GM21447 (cell line): ENCODE results near the gene USO1.
"Not testable (repeated sequence)": the region's sequence is repeated elsewhere in the genome, so short reads cannot be mapped to it uniquely, and the experiment has no call there.

Experiments used
- ATAC-seq: cut with Tn5 transposase; IDR thresholded peaks from one replicate; pipeline ENCODE4 v1.9.1; 2021; ENCODE audit not compliant: unreplicated experiment

USO1 gene

GRCh38 chr4:75710246-75710645 lies 14.1 kb upstream of the USO1 start:
- ATAC-seq = no peak

DNA sequence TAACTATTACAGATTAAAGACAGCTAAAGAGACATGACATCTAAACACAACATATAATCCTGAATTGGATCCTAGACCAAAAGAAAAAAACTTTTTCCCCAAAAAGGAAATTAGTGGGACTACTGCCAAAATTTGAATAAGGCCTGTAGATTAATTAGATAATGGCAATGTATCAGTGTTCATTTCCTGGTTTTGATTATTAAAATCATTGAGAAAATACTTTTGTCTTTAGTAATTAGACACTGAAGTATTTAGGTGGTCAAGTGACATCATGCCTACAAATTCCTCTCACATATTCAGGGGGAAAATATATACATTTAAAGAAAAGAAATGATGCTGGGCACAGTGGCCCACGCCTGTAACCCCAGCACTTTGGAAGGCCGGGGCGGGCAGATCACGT lies 10.4 kb upstream of the USO1 start:
- ATAC-seq = no peak

- no peak for ATAC-seq
Measured at GRCh38 chr4:75714704-75715103, 9.7 kb upstream of the USO1 start.

DNA sequence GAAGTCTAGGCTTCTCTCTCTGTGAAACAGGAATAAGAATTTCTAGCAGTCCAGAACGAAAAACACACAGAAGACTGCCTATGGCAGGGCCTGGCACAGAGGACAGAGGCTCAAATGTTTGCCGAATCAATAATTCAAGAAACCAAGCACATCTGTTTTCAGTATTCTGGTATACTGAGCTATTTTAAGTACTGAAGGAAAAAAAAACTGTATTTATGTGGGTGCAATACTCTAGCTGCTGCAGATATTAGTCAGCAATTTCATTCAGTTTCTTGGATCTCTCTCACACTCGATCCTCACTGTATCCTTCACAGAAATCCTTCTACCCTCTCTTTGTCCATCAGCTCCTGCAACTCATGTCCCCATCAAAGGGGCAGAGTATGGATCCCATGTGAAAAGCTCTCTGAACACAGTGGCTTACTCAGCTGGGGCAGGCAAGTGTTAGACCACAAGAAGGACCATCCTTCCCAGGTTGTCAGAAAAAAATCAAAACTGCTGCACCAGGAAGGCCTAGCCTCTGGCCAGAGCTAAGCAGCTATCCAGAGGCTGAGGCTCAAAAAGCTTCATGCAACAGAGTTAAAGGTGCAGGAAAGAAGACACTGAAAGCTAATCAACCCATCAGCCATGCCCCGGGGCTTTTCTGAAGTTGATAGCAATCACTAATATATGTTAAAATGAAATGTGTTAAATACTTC lies 9.1 kb upstream of the USO1 start:
- no peak for ATAC-seq

- not testable (repeated sequence) for ATAC-seq
Measured at GRCh38 chr4:75716054-75716453, 8.3 kb upstream of the USO1 start.

- ATAC-seq = no peak
Measured at GRCh38 chr4:75717408-75717807, 7.0 kb upstream of the USO1 start.

- no peak for ATAC-seq
Measured at GRCh38 chr4:75718529-75718928, 5.8 kb upstream of the USO1 start.

DNA sequence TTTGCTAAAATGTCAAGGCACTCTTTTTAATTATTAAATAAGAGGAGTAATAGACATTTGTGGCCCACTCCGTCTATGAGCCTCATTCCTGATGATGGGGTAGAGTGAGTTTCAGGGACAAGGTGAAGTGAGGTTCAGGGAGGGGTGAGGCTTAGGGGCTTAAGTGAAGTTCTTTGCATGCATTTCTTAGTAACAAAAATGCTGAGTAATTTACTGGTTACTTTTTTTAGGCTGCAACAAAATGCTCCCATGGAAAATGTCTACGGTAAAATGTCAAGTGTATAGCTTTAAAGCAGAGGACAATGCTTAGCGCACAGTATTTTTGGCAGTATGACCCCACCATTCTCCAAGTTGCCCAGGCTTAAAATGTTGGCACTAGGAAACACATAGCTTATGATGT lies 2.0 kb upstream of the USO1 start:
- no peak for ATAC-seq

GRCh38 chr4:75723163-75724065 lies 963 bp upstream of the USO1 start:
- no peak for ATAC-seq

GRCh38 chr4:75724867-75725724 lies 719 bp downstream of the USO1 start:
- ATAC-seq = peak; percentile 47

DNA sequence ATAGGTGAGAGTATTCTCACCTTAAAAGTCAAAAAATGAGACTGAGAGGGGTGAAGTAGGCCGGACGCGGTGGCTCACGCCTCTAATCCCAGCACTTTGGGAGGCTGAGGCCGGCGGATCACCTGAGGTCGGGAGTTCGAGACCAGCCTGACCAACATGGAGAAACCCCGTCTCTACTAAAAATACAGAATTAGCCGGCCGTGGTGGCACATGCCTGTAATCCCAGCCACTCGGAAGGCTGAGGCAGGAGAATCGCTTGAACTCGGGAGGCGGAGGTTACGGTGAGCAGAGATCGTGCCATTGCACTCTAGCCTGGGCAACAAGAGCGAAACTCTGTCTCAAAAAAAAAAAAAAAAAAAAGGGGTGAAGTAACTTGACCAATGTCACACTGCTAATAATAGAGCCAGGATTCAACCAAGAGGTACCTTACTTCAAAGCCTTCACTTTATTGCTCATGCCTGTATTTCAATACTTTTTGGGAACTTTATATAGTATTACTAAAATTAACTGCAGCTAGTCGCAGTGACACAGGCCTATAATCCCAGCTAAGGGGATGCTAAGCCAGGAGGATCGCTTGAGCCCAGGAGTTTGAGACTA lies 1.7 kb downstream of the USO1 start:
- not testable (repeated sequence) for ATAC-seq

DNA sequence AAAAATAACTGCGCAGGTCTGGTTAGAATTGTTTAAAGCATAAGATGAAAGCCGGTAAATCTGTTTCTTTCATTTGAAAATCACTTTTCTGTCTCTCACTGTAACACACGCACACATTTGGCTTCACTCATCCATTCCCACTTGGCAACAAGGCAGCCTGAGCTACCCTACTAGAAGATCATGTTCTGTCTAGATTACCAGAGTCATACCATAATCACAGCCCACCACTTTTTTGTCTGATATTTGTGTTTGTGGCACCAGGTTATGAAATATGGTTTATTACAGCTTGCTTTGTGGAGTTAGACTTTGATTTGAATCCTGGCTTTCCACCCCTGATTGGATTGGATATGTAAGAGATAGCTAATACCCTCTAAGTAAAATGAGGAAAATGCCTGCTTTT lies 2.2 kb downstream of the USO1 start:
- ATAC-seq = no peak

- ATAC-seq = no peak
Measured at GRCh38 chr4:75727073-75727472, 2.7 kb downstream of the USO1 start.

- ATAC-seq = no peak
Measured at GRCh38 chr4:75729836-75730235, 5.5 kb downstream of the USO1 start.

DNA sequence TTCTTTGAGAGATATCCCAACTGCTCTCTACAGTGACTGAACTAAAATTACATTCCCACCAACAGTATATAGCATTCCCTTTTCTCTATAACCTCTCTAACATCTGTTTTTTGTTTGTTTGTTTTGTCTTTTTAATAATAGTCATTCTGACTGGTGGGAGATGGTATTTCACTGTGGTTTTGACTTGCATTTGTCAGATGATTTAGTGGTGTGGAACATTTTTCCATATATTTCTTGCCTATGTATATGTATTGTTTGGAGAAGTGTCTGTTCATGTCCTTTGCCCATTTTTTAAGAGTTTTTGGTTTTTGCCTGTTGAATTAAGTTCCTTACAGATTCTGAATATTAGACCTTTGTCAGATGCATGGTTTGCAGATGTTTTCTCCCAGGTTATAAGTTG lies 9.0 kb downstream of the USO1 start:
- ATAC-seq = no peak

GRCh38 chr4:75735525-75735924 lies 11.1 kb downstream of the USO1 start:
- no peak for ATAC-seq

DNA sequence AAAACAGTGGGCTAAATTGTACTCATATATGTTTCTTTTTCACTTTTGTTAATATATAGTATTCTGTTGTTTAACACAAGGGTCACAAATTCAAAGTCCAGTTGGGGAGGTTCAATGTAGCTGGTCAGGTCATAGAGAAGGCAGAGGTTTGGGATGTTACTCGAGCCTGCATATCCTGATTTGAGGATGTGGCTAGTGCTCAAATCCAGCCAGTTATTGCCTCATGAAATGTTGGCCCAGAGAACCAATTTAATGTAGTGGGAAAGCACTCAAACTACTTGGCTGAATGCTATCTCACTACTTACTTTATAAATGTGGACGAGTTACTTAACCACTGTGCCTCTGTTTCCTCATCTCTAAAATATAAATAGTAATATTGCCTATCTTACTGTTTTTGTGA lies 12.5 kb downstream of the USO1 start:
- ATAC-seq = no peak

GRCh38 chr4:75737398-75737797 lies 13.0 kb downstream of the USO1 start:
- ATAC-seq = no peak

- no peak for ATAC-seq
Measured at GRCh38 chr4:75741027-75741426, 16.6 kb downstream of the USO1 start.

DNA sequence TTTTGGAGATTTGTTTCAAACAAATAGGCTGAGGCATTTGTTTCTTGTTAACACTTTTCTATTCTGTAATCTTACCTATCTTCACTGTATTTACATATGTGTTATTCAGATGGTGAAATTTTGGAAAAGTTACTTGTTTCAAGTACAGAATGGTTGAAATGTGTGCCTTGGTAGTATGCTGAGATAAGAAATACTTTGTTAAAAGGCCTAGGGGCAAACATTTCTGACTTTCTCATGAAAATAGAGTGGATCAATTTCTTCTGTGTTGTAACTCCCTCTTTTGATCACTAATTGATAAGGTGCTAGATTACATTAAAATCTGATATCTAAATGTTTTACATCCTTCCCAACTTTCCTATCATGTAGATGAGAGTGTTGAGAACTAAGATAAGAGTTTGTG lies 18.1 kb downstream of the USO1 start:
- ATAC-seq = no peak

- ATAC-seq = no peak
Measured at GRCh38 chr4:75745161-75745560, 20.8 kb downstream of the USO1 start.
